K562 (cell line): ENCODE data around the gene DCLK3. TPM values are rescaled to one million over a fixed set of nuclear protein-coding genes. Genes with fewer than 3 reads are reported as not detected.

Experiments
- ATAC-seq: fragments of 200-7000 bp; cut with Tn5 transposase; 3 replicates; pipeline ENCODE4 v1.9.1; 2020; ENCODE audit warnings: moderate library complexity
- Bru-seq: library from RNA; stranded (reverse); fragments of 400-500 nt; gene quantifications from one replicate; lab custom pipeline; 2021; lab: Mats Ljungman, UMichigan
- BruChase-seq, 2 experiments: library from RNA; stranded (reverse); fragments of 400-500 nt; gene quantifications; one replicate each; lab custom pipeline; 2021; lab: Mats Ljungman, UMichigan
- BruUV-seq: library from RNA; stranded (reverse); fragments of 400-500 nt; replicated peaks from 2 replicates; lab custom pipeline; 2021; lab: Mats Ljungman, UMichigan
- CTCF ChIA-PET: fragments of 300-600 bp; formaldehyde crosslinking; extraction: SDS; loops from one replicate; lab custom pipeline; 2021; ENCODE audit warnings: low intra/inter-chr PET ratio; lab: Yijun Ruan, JAX
- POLR2A ChIA-PET: fragments of 300-600, 350-650 bp; sonication (Branson Sonifier 250); formaldehyde crosslinking; extraction: SDS; loops from one replicate; lab custom pipeline; 2021; ENCODE audit warnings: antibody characterized with exemption, inconsistent platforms; lab: Yijun Ruan, JAX
- DNase-seq, 4 experiments: peaks; one replicate each; pipeline versions ENCODE4 v3.0.0 to v3.0.0-alpha.2; 2011 to 2018; ENCODE audit warnings: low spot score in 3 of 4, mixed read lengths in 3 of 4; ENCODE audit errors: extremely low read depth in 1 of 4
- FAIRE-seq: peaks from 2 replicates; lab custom pipeline; 2011; peaks lifted over from hg19 to GRCh38; lab: Jason Lieb, UNC
- H2AFZ ChIP-seq: 2 replicates; pipeline ENCODE4 v1.6.0; 2011; ENCODE audit warnings: low read depth, low read length, control low read depth, inconsistent platforms
- H3K27ac ChIP-seq: fragments of 200-600 bp; 3 replicates; pipeline ENCODE4 v1.8.0; 2011; ENCODE audit warnings: low read depth, mild to moderate bottlenecking, control low read depth, inconsistent platforms, low read length, moderate library complexity, mixed read lengths; ENCODE audit errors: extremely low read depth
- H3K27me3 ChIP-seq, 2 experiments: fragments of 300-600 bp in 1 of 2; 2 replicates in 1 of 2; 3 replicates in 1 of 2; pipeline versions ENCODE4 v1.6.0 to v1.8.0; 2011; ENCODE audit warnings: inconsistent platforms in 2 of 2, low read length in 2 of 2, mild to moderate bottlenecking in 1 of 2, mixed read lengths in 1 of 2, moderate library complexity in 1 of 2; ENCODE audit not compliant: control insufficient read depth in 2 of 2, insufficient read depth in 2 of 2
- H3K36me3 ChIP-seq: fragments of 300-600 bp; 3 replicates; pipeline ENCODE4 v1.8.0; 2011; ENCODE audit warnings: mild to moderate bottlenecking, low read length, inconsistent platforms; ENCODE audit not compliant: control insufficient read depth, insufficient read depth
- H3K4me1 ChIP-seq, 2 experiments: fragments of 200-600 bp in 1 of 2; replicated peaks in 1 of 2; 2 replicates in 1 of 2; 3 replicates in 1 of 2; pipeline versions ENCODE4 v1.5.1 to v1.8.0; 2011; ENCODE audit warnings: inconsistent platforms in 2 of 2, low read length in 2 of 2, mild to moderate bottlenecking in 1 of 2, mixed read lengths in 1 of 2, moderate library complexity in 1 of 2; ENCODE audit not compliant: control insufficient read depth in 2 of 2, insufficient read depth in 2 of 2
- H3K4me2 ChIP-seq: 2 replicates; pipeline ENCODE4 v1.6.1; 2011; ENCODE audit warnings: low read length, control low read depth, inconsistent platforms, mixed read lengths; ENCODE audit not compliant: insufficient read depth
- H3K4me3 ChIP-seq: fragments of 200-600 bp; sonication (generic), shearing (Covaris generic); 2 replicates; pipeline ENCODE4 v1.5.1; 2016; ENCODE audit warnings: control low read depth, inconsistent platforms
- H3K79me2 ChIP-seq: fragments of 200-600 bp; 3 replicates; pipeline ENCODE4 v1.8.0; 2011; ENCODE audit warnings: low read length, inconsistent platforms; ENCODE audit not compliant: control insufficient read depth, insufficient read depth
- H3K9ac ChIP-seq, 2 experiments: 2 replicates each; pipeline versions ENCODE4 v1.6.0 to v1.6.1; 2011; ENCODE audit warnings: low read depth in 2 of 2, low read length in 2 of 2, control low read depth in 1 of 2, inconsistent platforms in 1 of 2, mild to moderate bottlenecking in 1 of 2, mixed read lengths in 1 of 2; ENCODE audit not compliant: insufficient read depth in 1 of 2
- H3K9me1 ChIP-seq: one replicate; pipeline ENCODE4 v1.6.0; 2011; ENCODE audit warnings: inconsistent platforms, mild to moderate bottlenecking, low read length, moderate library complexity; ENCODE audit not compliant: control insufficient read depth, insufficient read depth
- H3K9me3 ChIP-seq: replicated peaks from 2 replicates; pipeline ENCODE4 v1.5.1; 2011; ENCODE audit warnings: low read depth, low read length, inconsistent platforms; ENCODE audit not compliant: control insufficient read depth, insufficient read depth
- H4K20me1 ChIP-seq: replicated peaks from 2 replicates; pipeline ENCODE4 v1.6.1; 2011; ENCODE audit warnings: low read length, inconsistent platforms, mixed read lengths; ENCODE audit not compliant: control insufficient read depth, insufficient read depth
- DNMT1 ChIP-seq: fragments of 450-650 bp; IDR thresholded peaks from 2 replicates; pipeline ENCODE4 v1.6.1; 2016; ENCODE audit warnings: antibody characterized with exemption, mild to moderate bottlenecking
- FIP1L1 ChIP-seq: fragments of 200-400 bp; formaldehyde crosslinking; IDR thresholded peaks from 2 replicates; pipeline ENCODE4 v1.6.1; 2018; ENCODE audit warnings: mild to moderate bottlenecking, low read depth, low read length; ENCODE audit not compliant: poor library complexity, severe bottlenecking
- HIVEP1 ChIP-seq: fragments of 250-450 bp; sonication (Bioruptor Pico); IDR thresholded peaks from 2 replicates; pipeline ENCODE4 v1.4.0; 2020; ENCODE audit warnings: mild to moderate bottlenecking
- HNRNPH1 ChIP-seq: fragments of 200-400 bp; formaldehyde crosslinking; optimal IDR thresholded peaks from 2 replicates; pipeline ENCODE3; 2017; ENCODE audit warnings: low read depth, mild to moderate bottlenecking, low read length, moderate library complexity
- PHB2 ChIP-seq: fragments of 450-650 bp; IDR thresholded peaks from 2 replicates; pipeline ENCODE4 v1.6.1; 2017; ENCODE audit warnings: low read depth
- PURB ChIP-seq: sonication (generic); formaldehyde crosslinking; IDR thresholded peaks from 2 replicates; pipeline ENCODE4 v1.9.0; 2021; ENCODE audit warnings: low read depth, mild to moderate bottlenecking, missing genetic modification reagents
- SUPT5H ChIP-seq: fragments of 450-650 bp; IDR thresholded peaks from 2 replicates; pipeline ENCODE4 v1.6.1; 2016
- TGIF2 ChIP-seq: sonication (generic); formaldehyde crosslinking; IDR thresholded peaks from 2 replicates; pipeline ENCODE4 v1.8.1; 2022; ENCODE audit warnings: mild to moderate bottlenecking, missing genetic modification reagents, moderate library complexity
- ZFX ChIP-seq: sonication (generic); formaldehyde crosslinking; IDR thresholded peaks from 2 replicates; pipeline ENCODE4 v1.8.0; 2022; ENCODE audit warnings: mild to moderate bottlenecking, missing genetic modification reagents, moderate library complexity
- ZHX1 ChIP-seq: fragments of 150-350 bp; conservative IDR thresholded peaks from 2 replicates; pipeline ENCODE4 v1.6.1; 2014; ENCODE audit warnings: low read length
- WGBS: fragments of 100-300 bp; shearing (Covaris generic); methylation state at CpG from one replicate; pipeline ENCODE4 v1.1.6; 2016; ENCODE audit warnings: low coverage, mixed read lengths; ENCODE audit not compliant: insufficient coverage; ENCODE audit errors: missing lambda C conversion rate; 5-methylcytosine and 5-hydroxymethylcytosine counted together
- in situ Hi-C: fragments of 300-500 bp; cut with MboI; formaldehyde crosslinking; loops from 4 replicates; pipeline ENCODE4 v1.15.0; 2018; ENCODE audit warnings: inconsistent platforms, mixed read lengths
- intact Hi-C: fragments of 100-400 bp; cut with micrococcal nuclease; formaldehyde crosslinking; loops from 2 replicates; pipeline ENCODE4 v1.14.2; 2022
- long read RNA-seq, 3 experiments: library from polyadenylated mRNA in 2 of 3; library from RNA in 1 of 3; unstranded in 2 of 3; stranded (forward) in 1 of 3; transcript quantifications; one replicate each; pipeline ENCODE4 v2.0.0, GENCODE V29; 2019 to 2022
- polyA minus RNA-seq, 3 experiments: library from RNA; depleted of rRNA, polyadenylated mRNA; stranded (reverse); fragments of >200 nt; gene quantifications; 2 replicates each; pipeline ENCODE4 v1.2.3, GENCODE V29; 2011
- polyA plus RNA-seq, 8 experiments: library from polyadenylated mRNA; depleted of rRNA in 4 of 8; stranded (reverse) in 5 of 8; unstranded in 3 of 8; fragments of >200 nt; fragmentation: Nextera tagmentation in 2 of 8; fragmentation: Illumina TruSeq in 1 of 8; extraction: Ambion mirVana in 2 of 8; extraction: Trizol in 1 of 8; gene quantifications; 2 replicates each; pipeline versions ENCODE4 v1.2.1 to v1.2.3, GENCODE V29; 2011 to 2014; ENCODE audit warnings: inconsistent platforms in 1 of 8, missing spikeins in 1 of 8
- total RNA-seq, 7 experiments: library from RNA; depleted of rRNA in 6 of 7; stranded (reverse); fragments of >200 nt in 6 of 7; fragmentation: Illumina TruSeq in 2 of 7; extraction: Trizol in 2 of 7; gene quantifications; 2 replicates each; pipeline versions ENCODE4 v1.2.1 to v1.2.3, GENCODE V29; 2011 to 2021; ENCODE audit warnings: low replicate concordance in 1 of 7
- TF ChIP-seq, protein P1 (sequence below): fragments of 450-650 bp; IDR thresholded peaks from 2 replicates; pipeline ENCODE4 v1.6.1; 2016; ENCODE audit warnings: antibody characterized with exemption
- TF ChIP-seq, protein P2 (sequence below): fragments of 250-450 bp; sonication (Bioruptor Pico); IDR thresholded peaks from 2 replicates; pipeline ENCODE4 v1.8.0; 2022; ENCODE audit warnings: moderate library complexity, mild to moderate bottlenecking, inconsistent platforms

The DCLK3 gene
- total RNA-seq (2011; cell fraction: chromatin; rRNA removed; ENCODE audit: low replicate concordance), result not detected in 2 replicates
- not detected in 2 replicates for total RNA-seq (2011; cell fraction: nucleolus; rRNA removed)
- not detected in 2 replicates for total RNA-seq (2011; cell fraction: nucleoplasm; rRNA removed)
- total RNA-seq (2014; rRNA removed), result not detected in 2 replicates
- not detected in 2 replicates for total RNA-seq (2014; rRNA removed; fragmentation: Illumina TruSeq; extraction: Trizol)
- not detected in 2 replicates for total RNA-seq (2015; rRNA removed; fragmentation: Illumina TruSeq; extraction: Trizol)
- total RNA-seq (2021), result not detected in 2 replicates
- polyA plus RNA-seq (2011; rRNA removed), result not detected in 2 replicates
- not detected in 2 replicates for polyA plus RNA-seq (2011; cell fraction: cytosol; rRNA removed)
- polyA plus RNA-seq (2011; cell fraction: nucleus; rRNA removed), result not detected in 2 replicates
- not detected in 2 replicates for polyA plus RNA-seq (2012)
- polyA plus RNA-seq (2014; fragmentation: Illumina TruSeq; extraction: Trizol), result not detected in 2 replicates
- polyA plus RNA-seq (2014; fragmentation: Nextera tagmentation; extraction: Ambion mirVana), result not detected
- not detected in 2 replicates for polyA plus RNA-seq (2014; rRNA removed)
- polyA minus RNA-seq (2011; rRNA and poly(A)+ RNA removed), result not detected in 2 replicates
- not detected in 2 replicates for polyA minus RNA-seq (2011; cell fraction: cytosol; rRNA and poly(A)+ RNA removed)
- polyA minus RNA-seq (2011; cell fraction: nucleus; rRNA and poly(A)+ RNA removed), result not detected in 2 replicates
- not detected for Bru-seq, nascent RNA
- percentile 2 among the genes with signal in this experiment for BruChase-seq, experiment 1, labeled RNA remaining after a 2-hour chase
- BruChase-seq, experiment 2, labeled RNA remaining after a 6-hour chase, result not detected
- long read RNA-seq, experiment 1, partial matches to known transcripts, result 0 of 1 reads
- long read RNA-seq, experiment 1, other reads (novel, unspliced or antisense), result 1 of 1 reads
- long read RNA-seq, experiment 2, result 0 reads
- long read RNA-seq, experiment 3, result 0 reads

DNA sequence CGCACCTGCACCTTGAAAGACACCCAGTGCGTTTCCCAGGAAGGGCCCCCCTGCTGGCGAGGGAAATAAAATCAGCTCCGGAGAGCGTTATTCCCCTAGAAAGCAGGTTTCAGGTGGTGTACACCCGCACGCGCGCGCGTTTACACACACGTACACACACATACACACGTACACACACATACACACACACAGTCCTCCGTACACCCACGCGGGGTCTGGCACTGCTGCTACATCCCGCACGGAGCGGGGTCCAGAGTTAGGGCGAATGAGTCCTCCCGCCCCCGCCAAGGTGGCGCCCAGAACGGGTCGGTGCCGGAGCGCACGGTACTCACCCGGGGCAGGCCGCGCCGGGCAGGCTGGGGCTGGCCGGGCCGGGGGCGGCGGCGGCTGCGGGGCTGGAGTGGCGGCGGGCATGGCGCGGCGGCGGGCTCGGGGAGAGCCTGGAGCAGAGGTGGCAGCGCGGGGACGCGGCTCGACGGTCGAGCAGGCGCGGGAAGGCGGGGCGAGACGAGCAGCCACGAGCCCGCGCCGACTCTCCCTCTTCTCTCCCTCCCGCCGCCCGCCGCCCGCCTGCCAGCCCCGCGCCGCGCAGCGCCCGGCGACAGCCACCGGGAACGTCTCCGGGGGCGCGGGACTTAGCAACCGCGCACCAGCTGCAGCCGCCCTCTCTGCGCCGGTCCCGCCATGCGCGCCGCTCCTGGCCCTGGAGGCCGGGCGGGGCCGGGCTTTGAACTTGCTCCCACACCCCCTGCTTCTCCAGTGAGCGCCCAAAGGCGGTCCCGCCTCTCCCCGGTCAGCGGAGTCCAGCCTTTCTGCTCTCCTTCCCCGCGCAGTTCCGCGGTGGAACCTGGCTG is at the start of gene DCLK3:
DCLK3 (minus strand) TSS at position 704 of the 854 bp plus-strand sequence; CDS start at position 414, 290 bp downstream.
- peaks cover 4 to 20% of the 10 kb centered on the region in 2 experiments; a peak in 4 of 5 replicates for H3K27me3 ChIP-seq
- H3K9me1 ChIP-seq, result no peaks in the 10 kb centered on the region
- H4K20me1 ChIP-seq, result no peaks in the 10 kb centered on the region
- intact Hi-C loops, result no loop called here
- BruUV-seq, result no TSS peak
- no peaks in the 10 kb centered on the region for H3K79me2 ChIP-seq
- whole genome bisulfite sequencing, result 35% methylated on average over 34 of the region's 99 CpGs
- H3K9me3 ChIP-seq, result no peaks in the 10 kb centered on the region
- no peak within 1 kb of the TSS; the same call in 1 of the 2 replicates for H3K4me2 ChIP-seq
- CTCF ChIA-PET, result no interaction called here
- in situ Hi-C loops, result no loop called here
- H3K4me1 ChIP-seq, result peaks cover 0 to 8% of the 10 kb centered on the region in 2 experiments; a peak in 1 of 5 replicates
- ATAC-seq, result peak; percentile 62; the same call in 2 of the 3 replicates
- DNase-seq, result no peak
- no peak within 1 kb of the TSS for H3K27ac ChIP-seq
- FAIRE-seq, result no peak
- POLR2A ChIA-PET, result interaction anchor here (1.3 kb wide), 1 partner anchor 20 kb away, joined by 3 read pairs; no protein-coding TSS in a partner anchor
- no peak within 1 kb of the TSS; a peak in 1 of 4 replicates for H3K9ac ChIP-seq
- H3K4me3 ChIP-seq, result no peak within 1 kb of the TSS
- H2AFZ ChIP-seq, result no peak within 1 kb of the TSS
- no peaks in the 10 kb centered on the region for H3K36me3 ChIP-seq
- no peak for TF ChIP-seq PURB
- TF ChIP-seq DNMT1, result no peak
- TF ChIP-seq HIVEP1 (CRISPR knock-in tag), result no peak
- no peak for TF ChIP-seq HNRNPH1
- TF ChIP-seq SUPT5H, result no peak
- TF ChIP-seq PHB2, result no peak
- no peak for TF ChIP-seq ZFX
- TF ChIP-seq, protein P1, sequence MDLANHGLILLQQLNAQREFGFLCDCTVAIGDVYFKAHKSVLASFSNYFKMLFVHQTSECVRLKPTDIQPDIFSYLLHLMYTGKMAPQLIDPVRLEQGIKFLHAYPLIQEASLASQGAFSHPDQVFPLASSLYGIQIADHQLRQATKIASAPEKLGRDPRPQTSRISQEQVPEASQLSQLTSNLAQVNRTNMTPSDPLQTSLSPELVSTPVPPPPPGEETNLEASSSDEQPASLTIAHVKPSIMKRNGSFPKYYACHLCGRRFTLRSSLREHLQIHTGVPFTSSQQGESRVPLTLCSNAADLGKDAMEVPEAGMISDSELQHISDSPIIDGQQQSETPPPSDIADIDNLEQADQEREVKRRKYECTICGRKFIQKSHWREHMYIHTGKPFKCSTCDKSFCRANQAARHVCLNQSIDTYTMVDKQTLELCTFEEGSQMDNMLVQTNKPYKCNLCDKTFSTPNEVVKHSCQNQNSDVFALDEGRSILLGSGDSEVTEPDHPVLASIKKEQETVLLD, result no peak
- TF ChIP-seq FIP1L1, result no peak
- TF ChIP-seq, protein P2, sequence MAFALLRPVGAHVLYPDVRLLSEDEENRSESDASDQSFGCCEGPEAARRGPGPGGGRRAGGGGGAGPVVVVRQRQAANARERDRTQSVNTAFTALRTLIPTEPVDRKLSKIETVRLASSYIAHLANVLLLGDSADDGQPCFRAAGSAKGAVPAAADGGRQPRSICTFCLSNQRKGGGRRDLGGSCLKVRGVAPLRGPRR (CRISPR knock-in tag), result no peak
- no peak for TF ChIP-seq ZHX1
- TF ChIP-seq TGIF2 (CRISPR knock-in tag), result no peak
